MG63 (cell line): ENCODE results near the gene SLAMF7. TPM values are rescaled to one million over a fixed set of nuclear protein-coding genes. Genes with fewer than 3 reads are reported as not detected.

Experiments used
- DNase-seq: peaks from one replicate; pipeline ENCODE4 v3.0.0-alpha.2; 2020
- H3K27me3 ChIP-seq: fragments of 250-450 bp; sonication (Bioruptor Pico); 2 replicates; pipeline ENCODE4 v1.5.1; 2020; ENCODE audit warnings: mild to moderate bottlenecking, moderate library complexity
- H3K36me3 ChIP-seq: fragments of 250-450 bp; sonication (Bioruptor Pico); 2 replicates; pipeline ENCODE4 v1.5.1; 2020; ENCODE audit warnings: mild to moderate bottlenecking, moderate library complexity
- H3K4me3 ChIP-seq: fragments of 250-450 bp; sonication (Bioruptor Pico); 2 replicates; pipeline ENCODE4 v1.5.1; 2020; ENCODE audit warnings: mild to moderate bottlenecking, moderate library complexity
- H3K9me3 ChIP-seq: fragments of 250-450 bp; sonication (Bioruptor Pico); 2 replicates; pipeline ENCODE4 v1.5.1; 2020; ENCODE audit warnings: mild to moderate bottlenecking, moderate library complexity
- total RNA-seq: library from RNA; depleted of rRNA; stranded (reverse); fragments of >200 nt; shearing (Covaris generic); gene quantifications from 2 replicates; pipeline ENCODE4 v1.2.3, GENCODE V29; 2014; ENCODE audit warnings: low replicate concordance; rRNA removed

SLAMF7 gene
- total RNA-seq, 1 experiment from 2014 or later = not detected

GRCh38 chr1:160799641-160800040 is 60.6 kb downstream of the SLAMF7 start:
- H3K9me3 ChIP-seq = no peaks in the 10 kb centered on the region; the same call in 1 of the 2 replicates
- H3K27me3 ChIP-seq = no peaks in the 10 kb centered on the region; the same call in 1 of the 2 replicates
- no peaks in the 10 kb centered on the region for H3K36me3 ChIP-seq
- DNase-seq = no peak
- no peak overlapping the region for H3K4me3 ChIP-seq

GRCh38 chr1:160800142-160800541 is 61.1 kb downstream of the SLAMF7 start:
- H3K36me3 ChIP-seq = no peaks in the 10 kb centered on the region
- no peaks in the 10 kb centered on the region; the same call in 1 of the 2 replicates for H3K27me3 ChIP-seq
- no peaks in the 10 kb centered on the region for H3K9me3 ChIP-seq
- DNase-seq = no peak
- H3K4me3 ChIP-seq = no peak overlapping the region

- Histone ChIP-seq H3K4me3 (no peak overlapping the region), H3K9me3 (no peaks in the 10 kb centered on the region), H3K36me3 (no peaks in the 10 kb centered on the region), H3K27me3 (no peaks in the 10 kb centered on the region; the same call in 1 of the 2 replicates)
- no peak for DNase-seq
Observed at GRCh38 chr1:160800645-160801408, 61.8 kb downstream of the SLAMF7 start.

- H3K9me3 ChIP-seq = no peaks in the 10 kb centered on the region
- no peak for DNase-seq
Observed at GRCh38 chr1:160801836-160802580, 63.0 kb downstream of the SLAMF7 start.

More at GRCh38 chr1:160801836-160802580, 63.0 kb downstream of the SLAMF7 start:
- H3K27me3 ChIP-seq = no peaks in the 10 kb centered on the region; the same call in 1 of the 2 replicates
- H3K4me3 ChIP-seq = no peak overlapping the region
- H3K36me3 ChIP-seq = no peaks in the 10 kb centered on the region

Other genes with a start within 250 kb of the SLAMF7 start
- gene SLAMF6, start 216.0 kb upstream of the SLAMF7 start, total RNA-seq = not detected in 2 replicates
- not detected in 2 replicates for gene CD84, start 159.8 kb upstream of the SLAMF7 start, total RNA-seq
- gene SLAMF1, start 92.2 kb upstream of the SLAMF7 start, total RNA-seq = not detected in 2 replicates
- not detected in 2 replicates for gene CD48, start 27.4 kb upstream of the SLAMF7 start, total RNA-seq
- not detected in 2 replicates for gene LY9, start 56.9 kb downstream of the SLAMF7 start, total RNA-seq
- not detected in 2 replicates for gene CD244, start 123.6 kb downstream of the SLAMF7 start, total RNA-seq
- not detected in 2 replicates for gene ITLN1, start 145.9 kb downstream of the SLAMF7 start, total RNA-seq
- not detected in 2 replicates for gene ITLN2, start 215.6 kb downstream of the SLAMF7 start, total RNA-seq